GM12878 (cell line): ENCODE measurements around the gene SRCAP.

Source experiments
- CHD4 ChIP-seq: fragments of 200-600 bp; sonication (generic); IDR thresholded peaks from 2 replicates; pipeline ENCODE4 v1.6.1; 2016; ENCODE audit warnings: mild to moderate bottlenecking
- FOXK2 ChIP-seq: fragments of 450-650 bp; IDR thresholded peaks from 2 replicates; pipeline ENCODE4 v1.6.1; 2017; ENCODE audit warnings: mild to moderate bottlenecking, moderate library complexity
- MXI1 ChIP-seq: fragments of 150-350 bp; IDR thresholded peaks from 2 replicates; pipeline ENCODE4 v1.6.1; 2011; ENCODE audit warnings: low read depth, mild to moderate bottlenecking, inconsistent platforms, low read length, improper control_type of control experiment
- NBN ChIP-seq: fragments of 450-650 bp; IDR thresholded peaks from 2 replicates; pipeline ENCODE4 v1.6.1; 2016
- POLR2A ChIP-seq: IDR thresholded peaks from 2 replicates; pipeline ENCODE4 v1.6.1; 2011; ENCODE audit warnings: low read depth, mild to moderate bottlenecking, low read length
- RELA ChIP-seq: fragments of 450-650 bp; IDR thresholded peaks from 2 replicates; pipeline ENCODE4 v1.8.0; 2014; ENCODE audit warnings: borderline replicate concordance; ENCODE audit not compliant: partially characterized antibody
- SKIL ChIP-seq: fragments of 450-650 bp; IDR thresholded peaks from 2 replicates; pipeline ENCODE4 v1.6.1; 2017; ENCODE audit warnings: mild to moderate bottlenecking, low read depth, inconsistent platforms; ENCODE audit not compliant: poor library complexity, severe bottlenecking
- STAT3 ChIP-seq: IDR thresholded peaks from 2 replicates; pipeline ENCODE4 v1.6.1; 2011; ENCODE audit warnings: low read depth, low read length, improper control_type of control experiment
- SUPT20H ChIP-seq: IDR thresholded peaks from 2 replicates; pipeline ENCODE4 v1.6.1; 2011; ENCODE audit warnings: low read depth, mild to moderate bottlenecking, low read length, moderate library complexity, borderline replicate concordance; ENCODE audit not compliant: control insufficient read depth
- ZNF217 ChIP-seq: fragments of 450-650 bp; IDR thresholded peaks from 2 replicates; pipeline ENCODE4 v1.6.1; 2017; ENCODE audit warnings: antibody characterized with exemption, mild to moderate bottlenecking
- ZNF384 ChIP-seq: IDR thresholded peaks from 2 replicates; pipeline ENCODE4 v1.6.1; 2012; ENCODE audit warnings: low read depth, mild to moderate bottlenecking, low read length, improper control_type of control experiment, borderline replicate concordance

GRCh38 chr16:30785126-30786106 lies 86.4 kb downstream of the SRCAP start:
- TF ChIP-seq ZNF384 (no peak), MXI1 (no peak), CHD4 (no peak), POLR2A (no peak), FOXK2 (no peak), NBN (no peak), ZNF217 (no peak), SUPT20H (no peak), STAT3 (no peak), SKIL (no peak), RELA (no peak)
